Stimulated activated CD4-positive, alpha-beta T cell treated with anti-CD3 and anti-CD28 coated beads, TNF-alpha, amount 100 ng/mL, for 48 hours (primary cell): ENCODE data around the gene DKKL1.
"Not testable (repeated sequence)": the region's sequence is repeated elsewhere in the genome, so short reads cannot be mapped to it uniquely, and the experiment has no call there.

Experiments used
- DNase-seq, 3 donors: peaks; one replicate each; pipeline ENCODE4 v3.0.0-alpha.2; 2020; ENCODE audit warnings: low read depth in 3 of 3

DKKL1 gene

GRCh38 chr19:49363268-49364082 lies at the start of gene DKKL1:
DKKL1 (plus strand) TSS chr19:49363877; CDS start chr19:49363999, 122 bp downstream.
- peak; percentile 71 to 85 (median 82) for DNase-seq

GRCh38 chr19:49315111-49315510 lies 48.6 kb upstream of the DKKL1 start:
- DNase-seq, result no peak

DNA sequence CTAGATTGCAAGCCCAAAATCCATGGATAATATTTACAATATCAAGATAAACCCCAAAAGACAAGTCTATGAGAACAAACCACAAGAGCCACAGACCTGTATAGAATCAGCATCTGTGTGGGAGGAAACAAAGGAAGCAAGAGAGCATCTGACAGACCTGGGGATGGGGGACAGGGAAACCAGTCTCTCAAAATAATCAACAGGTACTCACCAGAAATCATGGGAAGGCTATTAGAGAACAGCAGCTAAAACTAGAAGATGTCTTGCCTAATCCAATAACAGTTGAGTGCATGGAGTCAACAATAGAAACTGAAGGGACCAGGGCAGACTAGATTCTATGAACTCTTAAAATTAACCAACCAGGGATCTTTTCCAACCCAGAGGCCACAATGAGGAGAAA lies 47.4 kb upstream of the DKKL1 start:
- no peak for DNase-seq

DNA sequence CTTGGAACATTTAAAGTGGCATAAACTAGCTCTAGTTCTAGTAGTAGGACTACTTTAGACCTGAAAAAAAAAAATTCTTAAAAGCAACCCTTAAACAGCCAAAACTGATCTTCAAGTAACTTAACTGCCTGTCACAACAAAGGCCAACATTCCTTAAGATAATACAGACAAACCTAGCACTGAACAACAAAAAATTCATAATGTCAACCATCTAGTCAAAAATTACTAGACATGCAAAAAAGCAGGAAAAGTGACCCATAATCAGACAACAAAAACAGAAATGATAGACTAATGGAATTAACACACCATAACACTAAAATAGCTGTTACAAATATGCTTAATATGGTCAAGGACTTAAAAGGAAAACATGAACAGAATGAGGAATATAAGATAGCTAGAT lies 45.4 kb upstream of the DKKL1 start:
- no peak for DNase-seq

GRCh38 chr19:49324801-49325576 lies 38.7 kb upstream of the DKKL1 start, which contains the start of gene SLC6A16:
SLC6A16 (minus strand) TSS chr19:49325191; CDS start chr19:49311347, 13,844 bp downstream.
- DNase-seq, result no peak

GRCh38 chr19:49325756-49326155 lies 37.9 kb upstream of the DKKL1 start:
- not testable (repeated sequence) for DNase-seq

- no peak for DNase-seq
Observed at GRCh38 chr19:49326165-49326704, 37.4 kb upstream of the DKKL1 start.

DNA sequence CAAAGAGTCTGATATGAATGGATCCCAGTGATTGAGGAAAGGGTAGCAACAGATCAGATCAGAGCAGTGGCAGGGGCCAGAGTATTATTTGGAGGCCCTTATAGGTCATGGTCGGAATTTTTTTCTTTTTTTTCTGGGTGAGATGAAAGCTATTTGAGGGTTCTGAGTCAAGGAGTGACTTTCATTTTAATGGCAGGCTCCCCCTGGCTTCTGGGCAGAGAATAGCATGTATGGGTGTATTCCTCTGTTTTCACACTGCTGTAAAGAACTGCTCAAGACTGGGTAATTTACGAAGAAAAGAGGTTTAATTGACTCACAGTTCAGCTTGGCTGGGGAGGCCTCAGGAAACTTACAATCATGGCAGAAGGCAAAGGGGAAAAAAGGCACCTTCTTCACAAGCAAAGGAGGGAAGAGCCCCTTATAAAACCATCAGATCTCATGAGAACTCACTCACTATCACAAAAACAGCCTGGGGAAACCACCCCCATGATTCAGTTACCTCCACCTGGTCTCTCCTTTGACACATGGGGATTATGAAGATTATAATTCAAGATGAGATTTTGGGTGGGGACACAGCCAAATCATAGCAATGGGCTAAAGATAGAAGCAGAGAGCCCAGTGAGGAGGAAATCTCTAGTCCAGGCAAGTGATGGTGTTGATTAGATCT lies 35.7 kb upstream of the DKKL1 start:
- no peak for DNase-seq

DNA sequence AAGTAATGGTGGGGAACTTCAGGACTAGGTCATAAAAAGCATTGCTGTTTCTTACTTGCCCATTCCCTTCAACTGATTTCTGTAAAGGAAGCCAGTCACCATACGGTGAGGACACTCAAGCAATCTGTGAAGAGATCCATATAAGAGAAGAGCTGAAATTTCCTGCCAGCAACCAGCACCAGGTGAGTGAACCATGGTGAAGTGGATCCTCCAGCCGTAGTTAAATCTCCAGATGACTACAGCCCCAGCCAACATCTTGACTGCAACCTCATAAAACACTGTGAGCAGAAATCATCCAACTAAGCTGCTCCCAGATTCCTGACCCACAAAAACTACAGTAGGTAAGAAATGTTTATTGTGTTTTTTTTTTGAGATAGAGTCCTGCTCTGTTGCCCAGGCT lies 34.9 kb upstream of the DKKL1 start:
- no peak for DNase-seq

DNA sequence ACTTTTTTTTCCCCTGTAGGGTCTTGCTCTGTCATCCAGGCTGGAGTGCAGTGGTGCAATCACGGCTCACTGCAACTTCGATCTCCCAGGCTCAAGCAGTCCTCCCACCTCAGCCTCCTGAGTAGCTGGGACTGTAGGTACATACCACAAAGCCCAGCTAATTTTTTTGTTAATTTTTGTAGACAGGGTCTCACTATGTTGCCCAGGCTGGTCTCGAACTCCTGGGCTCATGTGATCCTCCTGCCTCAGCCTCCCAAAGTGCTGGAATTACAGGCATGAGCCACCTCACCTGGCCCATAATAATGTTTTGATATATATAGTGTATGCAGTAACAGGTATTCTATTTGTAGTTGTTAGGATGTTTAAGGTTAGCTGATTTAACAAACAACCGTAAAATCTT lies 32.5 kb upstream of the DKKL1 start:
- not testable (repeated sequence) for DNase-seq

DNA sequence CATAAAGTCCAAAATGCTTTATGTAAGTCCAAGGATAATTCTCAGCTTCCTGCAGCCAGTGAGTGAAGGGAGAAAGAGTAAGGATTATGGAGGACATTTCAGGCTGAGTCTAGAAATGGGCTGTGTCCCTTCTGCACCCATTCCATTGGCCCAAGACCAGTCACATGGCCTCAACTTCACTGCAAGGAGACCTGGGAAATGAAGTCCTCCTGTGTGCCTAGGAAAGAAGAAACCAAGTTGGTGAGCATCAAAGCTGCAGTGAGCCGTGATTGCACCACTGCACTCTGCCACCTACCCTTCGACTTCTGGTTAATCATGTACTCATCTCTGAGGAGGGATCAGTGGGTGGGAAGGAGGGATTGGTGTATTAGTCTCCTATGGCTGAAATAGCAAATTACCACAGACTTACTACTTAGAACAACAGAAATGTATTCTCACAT lies 32.0 kb upstream of the DKKL1 start:
- peak in 1 of 3 donors; percentile 66 for DNase-seq

DNA sequence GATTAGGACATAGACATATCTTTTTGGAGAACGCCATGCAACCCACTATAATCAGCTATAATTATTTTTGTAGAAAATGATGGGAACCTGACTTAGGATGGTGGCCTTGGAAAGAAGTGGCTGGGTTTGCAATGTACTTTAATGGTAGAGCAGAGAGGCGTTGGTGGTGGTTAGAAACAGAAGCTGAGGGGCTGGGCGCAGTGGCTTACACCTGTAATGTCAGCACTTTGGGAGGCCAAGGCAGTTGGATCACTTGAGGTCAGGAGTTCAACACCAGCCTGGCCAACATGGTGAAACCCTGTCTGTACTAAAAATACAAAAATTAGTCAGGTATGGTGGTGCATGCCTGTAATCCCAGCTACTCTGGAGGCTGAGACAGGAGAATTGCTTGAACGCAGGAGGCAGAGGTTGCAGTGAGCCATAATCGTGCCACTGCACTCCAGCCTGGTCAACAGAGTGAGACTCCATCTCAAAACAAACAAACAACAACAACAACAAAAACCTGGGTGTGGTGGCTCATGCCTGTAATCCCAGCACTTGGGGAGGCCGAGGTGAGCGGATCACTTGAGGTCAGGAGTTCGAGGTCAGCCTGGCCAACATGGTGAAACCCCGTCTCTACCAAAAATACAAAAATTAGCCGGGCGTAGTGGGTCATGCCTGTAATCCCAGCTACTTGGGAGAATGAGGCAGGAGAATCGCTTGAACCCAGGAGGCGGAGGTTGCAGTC lies 30.8 kb upstream of the DKKL1 start:
- DNase-seq, result not testable (repeated sequence)

- no peak for DNase-seq
Observed at GRCh38 chr19:49333418-49333805, 30.3 kb upstream of the DKKL1 start.

- DNase-seq, result peak in 2 of 3 donors; percentile 39 to 57
Observed at GRCh38 chr19:49333811-49334288, 29.8 kb upstream of the DKKL1 start.

DNA sequence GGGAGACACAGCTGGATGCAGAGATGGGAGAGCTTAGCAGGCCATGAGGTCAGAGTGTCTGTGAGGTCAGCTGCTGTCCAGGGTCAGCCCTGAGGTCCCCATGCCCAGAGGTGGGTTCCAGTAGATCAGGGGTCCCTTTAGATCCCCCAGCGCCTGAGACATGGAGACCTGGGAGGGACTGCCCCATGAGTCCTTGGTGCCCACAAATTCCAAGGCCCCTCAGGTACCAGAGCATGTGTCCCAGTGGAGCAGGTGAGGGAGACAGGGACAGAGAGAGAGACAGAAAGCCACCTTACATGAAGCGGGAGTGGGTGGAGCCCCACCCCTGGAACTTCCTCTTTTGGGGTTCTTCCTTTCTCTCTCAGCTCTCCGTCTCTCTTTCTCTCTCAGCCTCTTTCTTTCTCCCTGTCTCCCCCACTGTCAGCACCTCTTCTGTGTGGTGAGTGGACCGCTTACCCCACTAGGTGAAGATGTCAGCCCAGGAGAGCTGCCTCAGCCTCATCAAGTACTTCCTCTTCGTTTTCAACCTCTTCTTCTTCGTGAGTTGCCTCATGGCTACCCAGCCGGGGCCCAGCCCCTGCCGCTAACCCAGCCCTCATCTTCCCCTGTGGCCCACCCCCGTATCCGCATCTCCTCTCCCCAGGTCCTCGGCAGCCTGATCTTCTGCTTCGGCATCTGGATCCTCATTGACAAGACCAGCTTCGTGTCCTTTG lies 28.4 kb upstream of the DKKL1 start, which contains the start of gene CD37:
TSS of gene CD37 (plus strand) at position 336 of the 713 bp plus-strand sequence. CDS start at position 471, 135 bp downstream.
- DNase-seq, result no peak

- DNase-seq, result no peak
Observed at GRCh38 chr19:49335784-49336481, 27.7 kb upstream of the DKKL1 start.

DNA sequence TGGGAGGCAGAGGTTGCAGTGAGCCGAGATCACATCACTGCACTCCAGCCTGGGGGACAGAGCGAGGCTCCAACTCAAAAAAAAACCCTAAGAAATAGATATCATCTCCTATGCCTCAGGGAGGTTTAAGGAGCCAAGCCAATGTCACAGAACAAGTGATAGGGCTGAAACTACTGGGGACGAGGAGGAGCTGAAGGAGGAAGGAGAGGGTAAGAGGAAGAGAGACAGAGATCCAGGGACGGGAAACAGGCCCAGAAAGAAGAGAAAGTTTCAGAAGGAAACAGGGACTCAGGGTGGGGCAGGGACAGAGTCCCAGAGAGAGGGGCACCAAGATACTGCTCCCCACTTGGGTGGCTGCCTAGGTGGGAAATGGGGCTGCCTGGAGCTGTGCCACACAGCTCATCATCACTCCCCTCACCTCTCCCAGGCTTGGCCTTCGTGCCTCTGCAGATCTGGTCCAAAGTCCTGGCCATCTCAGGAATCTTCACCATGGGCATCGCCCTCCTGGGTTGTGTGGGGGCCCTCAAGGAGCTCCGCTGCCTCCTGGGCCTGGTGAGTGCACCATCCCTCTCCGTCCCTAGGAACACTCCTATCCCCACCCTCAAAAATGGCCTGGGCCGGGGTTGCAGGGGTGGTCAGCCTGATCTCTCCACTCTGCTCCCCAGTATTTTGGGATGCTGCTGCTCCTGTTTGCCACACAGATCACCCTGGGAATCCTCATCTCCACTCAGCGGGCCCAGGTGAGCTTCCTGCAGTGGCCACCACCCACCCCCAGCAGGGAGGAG lies 27.0 kb upstream of the DKKL1 start:
- DNase-seq, result no peak

DNA sequence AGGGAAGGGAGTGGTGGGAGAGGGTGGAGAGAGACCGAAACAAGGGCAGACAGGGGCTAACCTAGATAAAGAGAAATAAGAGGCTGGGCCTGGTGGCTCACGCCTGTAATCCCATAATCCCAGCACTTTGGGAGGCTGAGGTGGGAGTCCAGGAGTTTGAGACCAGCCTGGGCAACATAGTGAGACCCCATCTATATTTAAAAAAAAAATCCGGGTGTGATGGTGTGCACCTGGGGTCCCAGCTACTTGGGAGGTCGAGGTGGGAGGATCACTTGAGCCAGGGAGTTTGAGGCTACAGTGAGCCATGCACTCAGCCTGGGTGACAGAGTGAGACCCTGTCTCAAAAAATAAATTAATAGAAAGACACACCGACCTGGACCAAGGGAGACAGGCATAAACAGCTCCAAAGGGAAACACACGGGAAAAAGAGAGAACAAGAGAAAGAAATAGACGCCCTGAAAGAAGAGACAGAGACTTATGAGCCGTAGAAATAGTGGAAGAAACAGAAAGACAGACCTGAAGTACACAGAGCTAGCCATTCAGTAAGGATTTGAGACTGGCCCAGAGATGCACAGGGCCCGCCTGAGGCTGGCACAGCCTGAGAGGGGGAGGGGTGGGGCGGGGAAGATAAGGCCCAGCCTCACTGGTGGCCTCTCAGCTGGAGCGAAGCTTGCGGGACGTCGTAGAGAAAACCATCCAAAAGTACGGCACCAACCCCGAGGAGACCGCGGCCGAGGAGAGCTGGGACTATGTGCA lies 26.2 kb upstream of the DKKL1 start:
- no peak for DNase-seq
